GM04503 (cell line): ENCODE measurements around the gene EEF2K.

Experiments
- DNase-seq: peaks from one replicate; pipeline ENCODE4 v3.0.0-alpha.2; 2012; ENCODE audit warnings: low read depth

EEF2K gene

DNA sequence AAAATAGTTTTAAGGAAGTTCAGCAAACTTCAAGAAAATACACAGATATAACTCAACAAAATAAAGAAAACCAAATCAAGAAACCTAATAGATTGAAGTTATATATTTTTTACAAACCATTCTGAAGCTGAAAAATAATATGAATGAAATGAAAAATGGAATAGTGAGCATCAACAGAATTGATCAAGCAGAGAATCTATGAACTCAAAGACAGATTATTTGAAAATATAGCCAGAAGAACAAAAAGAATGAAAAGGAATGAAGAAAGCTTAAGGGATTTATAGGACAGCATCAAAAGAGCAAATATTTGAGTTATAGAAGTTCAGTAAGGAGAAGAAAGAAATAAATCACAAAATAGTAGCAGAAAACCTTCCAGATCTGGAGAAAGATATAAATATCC lies 130.5 kb downstream of the EEF2K start:
- DNase-seq = no peak

- no peak for DNase-seq
Observed at GRCh38 chr16:22337045-22337444, 131.0 kb downstream of the EEF2K start.

DNA sequence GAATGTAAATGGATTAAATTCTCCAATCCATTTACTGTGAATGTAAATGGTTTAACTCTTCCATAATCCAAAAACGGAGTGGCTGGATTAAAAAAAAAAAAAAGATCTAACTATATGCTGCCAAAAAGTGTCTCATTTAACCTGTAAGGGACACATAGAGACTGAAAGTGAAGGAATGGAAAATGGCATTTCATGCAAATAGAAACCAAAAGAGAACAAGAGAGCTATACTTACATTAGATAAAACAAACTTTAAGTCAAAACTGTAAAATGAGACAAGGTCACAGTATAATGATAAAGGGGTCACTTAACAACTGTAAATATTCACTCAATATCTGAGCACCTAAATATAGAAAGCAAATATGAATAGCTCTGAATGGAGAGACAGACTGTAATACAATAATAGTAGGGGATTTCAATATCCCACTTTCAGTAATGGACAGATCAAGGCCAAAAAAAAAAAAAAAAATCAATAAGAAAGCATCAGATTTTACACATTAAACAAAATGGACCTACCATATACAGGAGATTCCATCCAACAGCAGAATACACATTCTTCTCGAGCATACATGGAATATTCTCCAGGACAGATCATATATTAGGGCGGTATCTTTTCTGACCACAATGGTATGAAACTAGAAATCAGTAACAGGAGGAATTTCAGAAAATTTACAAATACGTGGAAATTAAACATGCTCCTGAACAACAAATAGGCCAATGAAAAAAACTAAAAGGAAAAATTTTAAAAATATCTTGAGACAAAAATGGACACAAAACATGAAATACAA lies 132.0 kb downstream of the EEF2K start:
- DNase-seq = no peak
